ENCODE data around the gene ARFGAP2. TPM values are rescaled to one million over a fixed set of nuclear protein-coding genes. Genes with fewer than 3 reads are reported as not detected.

Gene ARFGAP2
- total RNA-seq, 2 donors from 2014 or later, result 84.6 to 86.0 TPM

GRCh38 chr11:47222696-47223095 is 46.0 kb upstream of the ARFGAP2 start:
- H3K27ac Mint-ChIP-seq, result no peak overlapping the region
- no peaks in the 10 kb centered on the region for H3K27me3 Mint-ChIP-seq (ENCODE audit: insufficient read depth)
- Histone ChIP-seq H3K36me3 (ENCODE audit: control insufficient read depth, insufficient read depth, low read length) (peaks cover 24% of the 10 kb centered on the region), H3K9ac (ENCODE audit: extremely low read depth, low read length, poor library complexity, severe bottlenecking) (no peak overlapping the region), H3K4me3 (ENCODE audit: low read length) (no peak overlapping the region), H3K4me1 (ENCODE audit: control insufficient read depth, insufficient read depth, low read length) (no peaks in the 10 kb centered on the region), H3K9me3 (ENCODE audit: control insufficient read depth, low read length) (no peaks in the 10 kb centered on the region), H3K27me3 (ENCODE audit: control insufficient read depth, insufficient read depth, low read length, poor library complexity, severe bottlenecking) (no peaks in the 10 kb centered on the region), H3K27ac (ENCODE audit: low read depth, low read length) (no peak overlapping the region)
- no peak for DNase-seq
- no peak overlapping the region for H3K4me3 Mint-ChIP-seq
- H3K4me1 Mint-ChIP-seq, result no peaks in the 10 kb centered on the region
- peaks cover 24% of the 10 kb centered on the region for H3K36me3 Mint-ChIP-seq (ENCODE audit: low read depth)
- WGBS, 2 experiments (ENCODE audit: insufficient coverage in 1 of 2, insufficient read length in 1 of 2), result 100% methylated on average over 2 of the region's 2 CpGs
- no peaks in the 10 kb centered on the region for H3K9me3 Mint-ChIP-seq
- TF ChIP-seq CTCF (conservative IDR thresholded peaks at IDR 0.05), result no peak

- Mint-ChIP-seq H3K36me3 (ENCODE audit: low read depth) (peaks cover 13% of the 10 kb centered on the region), H3K4me1 (peaks cover 7% of the 10 kb centered on the region), H3K4me3 (no peak overlapping the region), H3K9me3 (no peaks in the 10 kb centered on the region), H3K27ac (no peak overlapping the region), H3K27me3 (ENCODE audit: insufficient read depth) (no peaks in the 10 kb centered on the region)
- Histone ChIP-seq H3K9ac (ENCODE audit: extremely low read depth, low read length, poor library complexity, severe bottlenecking) (no peak overlapping the region), H3K36me3 (ENCODE audit: control insufficient read depth, insufficient read depth, low read length) (peaks cover 12% of the 10 kb centered on the region), H3K4me1 (ENCODE audit: control insufficient read depth, insufficient read depth, low read length) (no peaks in the 10 kb centered on the region), H3K9me3 (ENCODE audit: control insufficient read depth, low read length) (no peaks in the 10 kb centered on the region), H3K27me3 (ENCODE audit: control insufficient read depth, insufficient read depth, low read length, poor library complexity, severe bottlenecking) (no peaks in the 10 kb centered on the region), H3K4me3 (ENCODE audit: low read length) (no peak overlapping the region), H3K27ac (ENCODE audit: low read depth, low read length) (peak overlapping the region; percentile 1)
- TF ChIP-seq CTCF (conservative IDR thresholded peaks at IDR 0.05), result no peak
- no peak for DNase-seq
- WGBS, 2 experiments (ENCODE audit: insufficient coverage in 1 of 2, insufficient read length in 1 of 2), result 100% methylated on average over 1 of the region's 1 CpG; no CpG with 5 or more reads in 1 of the 2 experiments
Measured at GRCh38 chr11:47220401-47220821, 43.7 kb upstream of the ARFGAP2 start.

- no peak overlapping the region for H3K9ac ChIP-seq (ENCODE audit: extremely low read depth, low read length, poor library complexity, severe bottlenecking)
- peaks cover 4% of the 10 kb centered on the region for H3K36me3 Mint-ChIP-seq (ENCODE audit: low read depth)
- H3K9me3 Mint-ChIP-seq, result no peaks in the 10 kb centered on the region
- H3K27ac Mint-ChIP-seq, result peak overlapping the region; percentile 14
- TF ChIP-seq CTCF (conservative IDR thresholded peaks at IDR 0.05), result no peak
- peak overlapping the region; percentile 76 for H3K4me3 Mint-ChIP-seq
- no peaks in the 10 kb centered on the region for H3K27me3 Mint-ChIP-seq (ENCODE audit: insufficient read depth)
- H3K4me1 Mint-ChIP-seq, result peaks cover 9% of the 10 kb centered on the region
- no peaks in the 10 kb centered on the region for H3K4me1 ChIP-seq (ENCODE audit: control insufficient read depth, insufficient read depth, low read length)
- no peak overlapping the region for H3K27ac ChIP-seq (ENCODE audit: low read depth, low read length)
- peak overlapping the region; percentile 84 for H3K4me3 ChIP-seq (ENCODE audit: low read length)
- peak; percentile 60 for DNase-seq
- 44 to 57% methylated on average over 12 of the region's 12 CpGs for WGBS, 2 experiments (ENCODE audit: insufficient coverage in 1 of 2, insufficient read length in 1 of 2)
- H3K27me3 ChIP-seq (ENCODE audit: control insufficient read depth, insufficient read depth, low read length, poor library complexity, severe bottlenecking), result no peaks in the 10 kb centered on the region
- H3K36me3 ChIP-seq (ENCODE audit: control insufficient read depth, insufficient read depth, low read length), result peaks cover 5% of the 10 kb centered on the region
- no peaks in the 10 kb centered on the region for H3K9me3 ChIP-seq (ENCODE audit: control insufficient read depth, low read length)
Measured at GRCh38 chr11:47216121-47216798, 39.6 kb upstream of the ARFGAP2 start.
